HepG2 (cell line): ENCODE results near the gene LPXN. TPM values are rescaled to one million over a fixed set of nuclear protein-coding genes. Genes with fewer than 3 reads are reported as not detected.

ENCODE experiments used
- ATAC-seq: fragments of 200-7000 bp; cut with Tn5 transposase; 3 replicates; pipeline ENCODE4 v1.9.1; 2020; ENCODE audit warnings: mild to moderate bottlenecking, moderate library complexity
- BruUV-seq: library from RNA; stranded (reverse); fragments of 400-500 nt; replicated peaks from 2 replicates; lab custom pipeline; 2021; lab: Mats Ljungman, UMichigan
- CTCF ChIA-PET: fragments of 300-600 bp; formaldehyde crosslinking; extraction: SDS; loops from one replicate; lab custom pipeline; 2021; ENCODE audit warnings: low total read pairs, inconsistent platforms, low intra/inter-chr PET ratio; lab: Yijun Ruan, JAX
- POLR2A ChIA-PET: fragments of 350-600 bp; sonication (Branson Sonifier 250); formaldehyde crosslinking; loops from one replicate; lab custom pipeline; 2020; ENCODE audit warnings: antibody characterized with exemption, inconsistent platforms; lab: Yijun Ruan, JAX
- DNase-seq: peaks from one replicate; pipeline ENCODE4 v3.0.0-alpha.2; 2015; ENCODE audit warnings: low spot score
- FAIRE-seq: peaks from 3 replicates; lab custom pipeline; 2011; peaks lifted over from hg19 to GRCh38; lab: Jason Lieb, UNC
- H2AFZ ChIP-seq: one replicate; pipeline ENCODE4 v1.6.1; 2011; ENCODE audit warnings: low read length, inconsistent platforms
- H3K27ac ChIP-seq: fragments of 300-600 bp; 3 replicates; pipeline ENCODE4 v1.8.0; 2011; ENCODE audit warnings: mixed run types, mild to moderate bottlenecking, mixed read lengths, low read length, inconsistent platforms; ENCODE audit not compliant: insufficient read depth; ENCODE audit errors: extremely low read length
- H3K27me3 ChIP-seq, 2 experiments: fragments of 200-600 bp in 1 of 2; 2 replicates in 1 of 2; 3 replicates in 1 of 2; pipeline versions ENCODE4 v1.6.0 to v1.8.0; 2011; ENCODE audit warnings: low read length in 2 of 2, mild to moderate bottlenecking in 2 of 2, moderate library complexity in 2 of 2, inconsistent platforms in 1 of 2; ENCODE audit not compliant: insufficient read depth in 2 of 2, control insufficient read depth in 1 of 2
- H3K36me3 ChIP-seq, 2 experiments: fragments of 200-600 bp in 1 of 2; replicated peaks in 1 of 2; 2 replicates in 1 of 2; 3 replicates in 1 of 2; pipeline versions ENCODE4 v1.5.1 to v1.8.0; 2011; ENCODE audit warnings: low read length in 2 of 2, inconsistent platforms in 1 of 2; ENCODE audit not compliant: insufficient read depth in 2 of 2, control insufficient read depth in 1 of 2
- H3K4me1 ChIP-seq: 2 replicates; pipeline ENCODE4 v1.5.1; 2012; ENCODE audit warnings: low read length, inconsistent platforms; ENCODE audit not compliant: insufficient read depth
- H3K4me2 ChIP-seq: 2 replicates; pipeline ENCODE4 v1.6.0; 2011; ENCODE audit warnings: low read depth, low read length, inconsistent platforms
- H3K4me3 ChIP-seq, 3 experiments: fragments of 200-600 bp in 1 of 3; sonication (generic), shearing (Covaris generic) in 1 of 3; replicated peaks in 1 of 3; 2 replicates each; pipeline ENCODE4 v1.5.1; 2011 to 2016; ENCODE audit warnings: low read length in 3 of 3, inconsistent platforms in 2 of 3, low read depth in 2 of 3, mild to moderate bottlenecking in 2 of 3, control low read depth in 1 of 3, mixed read lengths in 1 of 3; ENCODE audit not compliant: insufficient read depth in 1 of 3
- H3K79me2 ChIP-seq: one replicate; pipeline ENCODE4 v1.6.1; 2011; ENCODE audit warnings: low read length, inconsistent platforms; ENCODE audit not compliant: insufficient read depth
- H3K9ac ChIP-seq: 2 replicates; pipeline ENCODE4 v1.6.0; 2011; ENCODE audit warnings: mild to moderate bottlenecking, low read depth, low read length, inconsistent platforms; ENCODE audit not compliant: insufficient read depth
- H3K9me3 ChIP-seq: 2 replicates; pipeline ENCODE4 v1.5.1; 2012; ENCODE audit warnings: mild to moderate bottlenecking, low read length
- H4K20me1 ChIP-seq: 2 replicates; pipeline ENCODE4 v1.6.0; 2011; ENCODE audit warnings: inconsistent platforms, mild to moderate bottlenecking, low read length, moderate library complexity; ENCODE audit not compliant: insufficient read depth
- ARID4A ChIP-seq: sonication (generic); formaldehyde crosslinking; IDR thresholded peaks from 2 replicates; pipeline ENCODE4 v1.5.0; 2020; ENCODE audit warnings: mild to moderate bottlenecking, missing genetic modification reagents, borderline replicate concordance
- CEBPB ChIP-seq: IDR thresholded peaks from 2 replicates; pipeline ENCODE4 v1.6.1; 2011; ENCODE audit warnings: low read depth, low read length, improper control_type of control experiment, borderline replicate concordance
- TARDBP ChIP-seq: sonication (generic); formaldehyde crosslinking; IDR thresholded peaks from 2 replicates; pipeline ENCODE4 v1.8.0; 2022; ENCODE audit warnings: mild to moderate bottlenecking, missing genetic modification reagents
- ZBTB2 ChIP-seq: sonication (generic); formaldehyde crosslinking; IDR thresholded peaks from 2 replicates; pipeline ENCODE4 v1.8.0; 2022; ENCODE audit warnings: low read depth, missing genetic modification reagents
- in situ Hi-C: cut with HindIII; loops from 2 replicates; pipeline ENCODE4 v1.10.0; 2017; ENCODE audit warnings: low pct_unique_long_range_greater_than_20kb; ENCODE audit not compliant: extremely low pct_ligation_motif_present
- intact Hi-C: fragments of 100-400 bp; cut with micrococcal nuclease; formaldehyde crosslinking; loops from one replicate; pipeline ENCODE4 v1.10.0; 2022; ENCODE audit not compliant: unreplicated experiment
- polyA plus RNA-seq, 8 experiments: library from polyadenylated mRNA; depleted of rRNA in 3 of 8; stranded (reverse) in 7 of 8; unstranded in 1 of 8; fragments of >200 nt; fragmentation: Illumina TruSeq in 4 of 8; extraction: Trizol in 4 of 8; gene quantifications; 2 replicates each; pipeline versions ENCODE4 v1.2.1 to v1.2.3, GENCODE V29; 2011 to 2016; ENCODE audit warnings: low read depth in 4 of 8, missing spikeins in 1 of 8, mixed read lengths in 1 of 8; ENCODE audit not compliant: insufficient read depth in 1 of 8
- total RNA-seq, 5 experiments: library from RNA; depleted of rRNA; stranded (reverse); fragments of >200 nt; fragmentation: Illumina TruSeq; extraction: Trizol; gene quantifications; 2 replicates each; pipeline ENCODE4 v1.2.3, GENCODE V29; 2016; ENCODE audit warnings: low read depth in 1 of 5

LPXN gene
- total and polyA plus RNA-seq, 2 of the 13 experiments (the other 11 are each of a cell fraction or from before 2014, with no cell fraction given) = 1.7 to 3.5 TPM

GRCh38 chr11:58509748-58510147 lies 65.9 kb downstream of the LPXN start (continued):
- TF ChIP-seq ZBTB2 (CRISPR knock-in tag) = no peak
- TF ChIP-seq ARID4A (CRISPR knock-in tag) = no peak

GRCh38 chr11:58508814-58509213 lies 66.8 kb downstream of the LPXN start:
- TF ChIP-seq TARDBP (no peak), CEBPB (peak; percentile 64; the same call in 1 of the 2 replicates)

More at GRCh38 chr11:58508814-58509213, 66.8 kb downstream of the LPXN start:
- Histone ChIP-seq H4K20me1 (no peaks in the 10 kb centered on the region), H3K36me3 (no peaks in the 10 kb centered on the region), H3K27me3 (no peaks in the 10 kb centered on the region), H3K9me3 (no peaks in the 10 kb centered on the region), H3K9ac (no peak overlapping the region), H3K4me2 (no peak overlapping the region), H3K27ac (no peak overlapping the region), H2AFZ (no peak overlapping the region), H3K4me1 (peaks cover 12% of the 10 kb centered on the region), H3K4me3 (no peak overlapping the region), H3K79me2 (no peaks in the 10 kb centered on the region)
- ChIA-PET POLR2A (no interaction called here), CTCF (no interaction called here)
- ATAC-seq = no peak
- intact Hi-C loops (loop anchor here (10.0 kb wide), 1 partner anchor 674 kb away; no protein-coding TSS in a partner anchor), in situ Hi-C loops (loop anchor here (25.0 kb wide), 3 partner anchors 97 to 847 kb away; partner anchors contain the start of genes CLP1, OR5B3 and ZDHHC5)
- FAIRE-seq = no peak
- DNase-seq = no peak
- no TSS peak for BruUV-seq
